Measurements from ENCODE around the gene HS3ST4.

HS3ST4 gene

DNA sequence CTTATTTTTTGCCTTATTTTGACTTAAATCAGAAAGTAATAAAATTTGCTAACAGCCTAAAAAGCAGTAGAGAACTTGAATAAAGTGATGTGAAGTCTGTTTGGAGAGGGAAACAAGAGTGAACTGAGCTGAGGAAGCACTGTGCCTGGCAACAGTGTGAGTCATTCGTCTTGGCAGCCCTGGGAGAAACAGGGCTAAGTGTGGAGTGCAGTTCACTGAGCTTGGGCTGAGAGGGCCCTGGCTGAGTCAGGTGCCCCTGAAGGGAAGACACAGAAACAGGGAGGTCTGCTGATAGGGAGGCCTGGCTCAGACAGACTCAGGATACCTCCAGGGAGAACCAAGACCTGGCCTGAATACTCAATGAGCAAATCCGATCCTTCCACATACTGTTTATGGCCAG, 132.1 kb downstream of the HS3ST4 start:
- no peak for DNase-seq (ENCODE audit: low read depth in 2 of 2)

DNA sequence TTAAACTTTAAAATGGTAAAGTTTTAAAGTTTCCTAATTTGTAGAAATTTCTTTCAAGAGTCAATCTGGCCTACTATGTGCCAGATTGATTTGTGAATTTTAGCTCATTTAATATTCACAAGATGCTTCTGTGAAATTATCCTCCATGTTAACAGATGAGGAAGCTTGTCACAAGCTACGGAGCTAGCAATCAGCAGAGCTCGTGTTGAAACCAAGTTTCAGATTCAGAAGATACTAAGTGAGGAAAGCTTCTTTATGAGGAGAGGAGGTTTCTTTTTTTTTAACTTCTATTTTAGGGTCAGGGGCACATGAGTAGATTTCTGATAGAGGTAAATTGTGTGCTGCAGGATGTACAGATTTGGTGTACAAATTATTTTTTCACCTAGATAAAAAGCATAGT, 135.9 kb downstream of the HS3ST4 start:
- DNase-seq (ENCODE audit: low read depth in 2 of 2), result no peak

DNA sequence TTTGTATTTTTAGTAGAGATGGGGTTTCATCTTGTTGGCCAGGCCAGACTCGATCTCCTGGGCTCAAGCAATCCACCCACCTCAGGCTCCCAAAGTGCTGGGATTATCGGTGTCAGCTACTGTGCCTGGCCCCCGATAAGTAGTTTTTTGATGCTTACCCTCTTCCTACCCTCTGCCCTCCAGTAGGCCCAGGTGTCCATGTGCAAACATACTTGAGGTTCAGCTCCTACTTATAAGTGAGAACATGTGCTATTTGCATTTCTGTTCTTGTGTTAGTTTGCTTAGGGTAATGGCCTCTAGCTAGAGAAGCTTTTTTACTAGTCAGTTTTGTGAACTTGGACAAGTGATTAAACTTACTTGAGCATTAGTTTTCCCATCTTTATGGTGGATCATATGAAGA, 136.8 kb downstream of the HS3ST4 start:
- DNase-seq (ENCODE audit: low read depth in 2 of 2), result no peak

DNA sequence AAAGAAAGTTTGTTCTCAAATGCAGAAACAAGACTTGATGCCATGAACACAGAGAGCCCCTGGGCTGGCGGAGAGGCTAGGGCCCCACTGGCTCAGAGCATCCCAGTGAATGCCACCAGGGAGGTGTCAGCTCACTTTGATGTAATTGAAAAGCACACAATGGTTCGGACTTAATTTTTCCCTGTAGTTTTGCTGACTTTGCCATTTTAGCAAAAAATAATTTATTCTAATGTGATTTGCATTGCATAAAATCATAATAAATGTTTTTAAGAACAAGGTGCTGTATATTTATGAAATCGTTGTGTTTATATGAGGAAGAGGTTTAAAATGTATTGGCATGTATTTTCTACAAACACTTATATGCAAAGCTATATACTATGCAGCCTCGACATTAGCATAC, 140.5 kb downstream of the HS3ST4 start:
- DNase-seq (ENCODE audit: low read depth in 2 of 2), result no peak

DNA sequence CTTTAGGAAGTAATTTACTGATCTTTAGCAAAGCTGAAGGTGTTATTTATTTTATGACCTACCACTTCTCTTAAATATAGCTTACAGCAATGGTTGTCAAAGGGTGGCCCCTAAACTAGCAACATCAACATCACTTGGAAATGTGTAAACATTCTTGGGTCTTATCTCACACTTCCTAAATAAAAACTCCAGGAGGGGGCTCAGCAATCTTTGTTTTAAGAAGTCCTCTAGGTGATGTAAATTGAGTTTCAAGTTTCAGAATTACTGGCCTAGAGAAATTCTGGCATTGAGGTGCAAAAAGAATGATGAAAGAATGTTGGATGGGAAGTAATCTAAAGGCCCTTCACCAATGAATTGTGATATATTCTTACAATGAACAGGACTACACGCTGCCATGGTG, 142.3 kb downstream of the HS3ST4 start:
- DNase-seq (ENCODE audit: low read depth in 2 of 2), result no peak

DNA sequence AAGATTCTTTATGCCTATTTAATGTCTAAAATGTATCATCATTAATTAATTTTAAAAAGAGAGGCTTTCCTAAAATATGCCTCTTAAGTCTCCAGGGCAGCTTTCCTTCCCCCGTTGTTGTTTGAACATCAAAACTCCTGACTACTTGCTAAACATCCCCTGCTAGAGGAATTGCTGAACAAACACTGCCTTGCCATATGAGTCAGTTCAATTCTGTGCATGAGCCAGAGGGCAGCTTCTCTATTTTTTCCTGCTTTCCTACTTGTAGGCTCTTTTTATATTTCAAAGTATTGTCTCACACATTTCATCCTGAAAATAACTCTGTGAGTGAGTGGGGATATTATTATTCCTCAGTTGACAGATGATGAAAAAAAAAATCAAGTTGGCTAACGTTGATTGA, 143.4 kb downstream of the HS3ST4 start:
- DNase-seq (ENCODE audit: low read depth in 2 of 2), result no peak

DNA sequence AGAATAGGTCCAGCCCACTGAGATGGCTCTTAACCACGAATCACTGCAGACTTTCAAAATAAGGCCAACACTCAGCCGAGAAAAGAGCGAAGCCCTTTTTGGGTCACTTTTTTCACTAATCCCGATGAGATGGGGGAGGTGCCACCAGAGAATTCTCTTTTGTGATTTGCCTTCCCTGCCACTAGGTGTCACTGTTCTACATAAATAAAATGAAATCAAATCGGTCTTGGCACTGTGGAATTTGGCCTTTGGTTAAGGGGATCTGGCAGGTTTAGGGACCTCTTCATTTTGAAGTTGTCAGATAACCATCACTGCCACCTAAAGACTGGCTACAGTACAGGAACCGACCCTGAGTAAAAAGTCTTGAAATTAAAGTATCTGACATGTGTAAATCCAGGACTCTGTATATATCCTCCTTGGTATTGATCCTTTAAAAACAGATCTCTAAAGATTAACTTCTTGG, 147.0 kb downstream of the HS3ST4 start:
- peak; percentile 10 for DNase-seq (ENCODE audit: low read depth in 2 of 2)

DNA sequence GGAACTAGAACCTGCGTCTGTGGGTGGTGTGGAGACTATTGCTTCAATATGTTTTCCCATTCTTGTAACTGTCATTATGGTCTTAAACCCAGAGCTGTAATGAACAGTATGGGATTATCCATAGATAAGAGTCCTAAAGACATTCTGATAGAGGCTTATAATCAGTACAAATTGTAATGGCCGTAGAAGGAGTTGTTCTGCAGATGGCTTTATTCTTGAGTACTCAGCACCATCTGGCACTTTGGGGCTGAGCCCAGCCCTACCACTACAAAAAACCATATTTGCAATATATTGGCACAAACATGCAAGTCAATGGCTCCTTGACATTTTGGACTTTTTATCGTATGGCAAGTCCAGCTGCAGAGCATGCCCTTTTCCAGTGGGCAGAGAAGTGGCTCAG, 150.0 kb downstream of the HS3ST4 start:
- DNase-seq (ENCODE audit: low read depth in 2 of 2), result no peak

DNA sequence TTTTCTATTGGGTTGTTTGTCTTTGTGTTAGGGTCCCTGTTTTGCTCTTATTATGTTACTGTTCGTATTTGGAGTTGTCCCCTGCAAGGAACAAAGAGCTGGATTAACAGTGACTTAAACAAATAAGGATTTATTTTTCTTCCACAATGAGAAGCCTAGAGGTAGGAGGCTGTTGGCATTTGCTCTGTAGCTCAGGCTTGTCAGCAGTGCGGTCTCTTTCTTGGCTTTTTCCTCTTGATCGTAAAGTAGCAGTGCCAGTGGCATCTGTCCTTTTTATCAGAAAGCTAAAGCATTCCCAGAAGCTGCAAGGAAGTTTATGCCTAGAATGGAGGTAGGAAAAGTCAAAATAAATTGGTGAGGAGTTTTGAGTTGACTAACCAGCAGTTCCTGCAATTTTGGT, 154.1 kb downstream of the HS3ST4 start:
- no peak for DNase-seq (ENCODE audit: low read depth in 2 of 2)

DNA sequence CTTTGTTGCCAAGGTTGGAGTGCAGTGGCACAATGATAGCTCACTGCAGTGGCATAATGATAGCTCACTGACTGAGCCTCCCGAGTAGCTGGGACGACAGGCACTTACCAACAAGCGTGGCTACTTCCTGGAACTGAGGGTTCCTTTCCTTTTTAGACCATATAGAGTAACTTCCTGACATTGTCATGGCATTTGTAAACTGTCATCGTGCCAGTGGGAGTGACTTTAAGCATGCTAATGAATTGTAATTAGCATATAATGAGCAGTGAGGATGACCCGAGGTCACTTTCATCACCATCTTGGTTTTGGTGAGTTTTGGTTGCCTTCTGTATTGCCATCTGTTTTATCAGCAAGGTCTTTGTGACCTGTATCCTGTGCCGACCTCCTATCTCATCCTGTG, 162.4 kb downstream of the HS3ST4 start:
- DNase-seq (ENCODE audit: low read depth in 2 of 2), result no peak

DNA sequence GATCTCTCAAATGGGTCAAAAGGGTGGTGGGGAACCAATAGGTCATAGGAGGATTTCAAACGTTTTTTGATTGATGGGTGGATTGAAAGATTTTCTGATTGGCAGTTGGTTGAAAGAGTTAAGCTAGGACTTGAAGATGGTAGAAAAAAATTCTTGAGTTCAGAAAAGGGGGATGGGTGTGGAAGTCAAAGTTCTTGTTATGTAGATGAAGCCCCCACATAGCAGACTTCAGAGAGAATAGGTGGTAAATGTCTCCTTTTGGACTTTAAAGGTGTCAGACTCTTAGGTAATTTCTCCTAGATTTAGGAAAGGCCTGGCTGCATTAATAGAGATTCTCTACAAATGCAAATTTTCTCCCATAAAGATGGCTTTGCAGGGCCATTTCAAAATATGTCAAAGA, 163.3 kb downstream of the HS3ST4 start:
- no peak for DNase-seq (ENCODE audit: low read depth in 2 of 2)

DNA sequence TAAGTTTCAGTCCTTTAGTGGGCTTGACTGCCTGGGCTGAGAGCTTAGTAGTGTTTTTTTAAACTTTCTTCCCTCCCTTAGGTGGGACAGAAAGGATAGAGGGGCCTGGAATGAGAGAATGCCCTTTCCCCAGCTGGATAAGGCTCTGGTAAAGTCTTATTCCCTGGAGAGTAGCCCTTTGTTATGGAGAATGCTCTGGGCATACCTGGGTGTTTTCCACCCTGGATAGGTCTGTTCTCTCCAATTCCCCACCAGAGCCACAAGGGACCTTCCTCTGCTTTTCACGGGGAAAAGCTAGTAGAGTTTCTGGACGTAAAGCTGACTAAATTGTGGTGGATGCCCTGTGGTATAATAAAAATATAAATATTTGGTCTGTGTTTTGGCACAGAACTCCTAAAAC, 164.1 kb downstream of the HS3ST4 start:
- DNase-seq (ENCODE audit: low read depth in 2 of 2), result no peak

DNA sequence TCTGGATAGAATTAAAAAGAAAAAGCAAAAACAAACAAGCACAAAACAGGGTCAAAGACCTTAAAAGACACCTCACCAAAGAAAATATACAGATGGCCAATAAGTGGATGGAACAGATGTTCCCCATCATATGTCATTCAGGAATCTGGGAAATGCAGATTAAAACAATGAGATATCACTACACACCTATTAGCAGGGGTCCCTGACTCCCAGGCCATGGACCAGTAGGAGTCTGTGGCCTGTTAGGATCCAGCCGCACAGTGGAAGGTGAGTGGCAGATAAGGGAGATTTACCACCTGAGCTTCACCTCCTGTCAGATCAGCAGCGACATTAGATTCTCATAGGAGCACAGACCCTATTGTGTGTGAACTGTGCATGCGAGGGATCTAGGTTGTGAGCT, 167.9 kb downstream of the HS3ST4 start:
- DNase-seq (ENCODE audit: low read depth in 2 of 2), result no peak

DNA sequence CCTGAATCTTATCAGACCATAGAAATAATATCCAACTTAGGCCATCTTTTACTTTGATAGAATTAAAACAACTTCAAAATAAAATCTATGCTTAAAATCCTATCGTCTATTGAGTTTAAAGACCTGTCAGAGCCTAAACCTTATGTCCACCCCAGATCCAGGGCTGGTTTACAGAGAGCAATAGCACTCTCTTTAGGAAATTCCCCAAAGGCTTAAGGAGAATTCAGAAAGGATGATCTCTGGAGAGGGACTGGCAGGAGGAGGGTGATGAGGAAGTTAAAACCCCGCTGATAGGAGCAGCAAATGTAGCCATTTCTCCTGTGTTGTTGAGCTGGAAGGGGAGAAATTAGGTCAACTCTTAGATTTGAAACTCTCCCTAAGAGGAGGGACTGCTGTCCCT, 175.3 kb downstream of the HS3ST4 start:
- DNase-seq (ENCODE audit: low read depth in 2 of 2), result no peak

DNA sequence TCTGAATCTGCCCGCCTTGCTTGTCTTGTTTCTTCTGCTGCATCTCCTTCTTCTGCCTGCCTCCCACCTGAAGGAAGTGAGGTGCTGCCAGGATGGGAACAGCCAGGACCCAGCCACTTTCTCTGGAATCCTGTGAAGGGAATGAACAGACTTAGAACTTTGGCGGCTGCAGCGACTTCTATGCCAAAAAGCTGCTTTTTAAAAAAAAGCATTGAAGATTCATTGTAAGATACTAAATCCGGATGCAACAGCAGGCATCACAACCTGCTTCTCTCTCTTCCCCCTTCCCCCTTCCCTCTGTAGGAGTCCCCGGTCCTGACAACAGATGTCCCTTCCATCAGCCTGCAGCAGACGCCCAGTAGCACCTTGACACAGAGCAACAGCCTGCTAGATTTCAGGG, 176.3 kb downstream of the HS3ST4 start:
- no peak for DNase-seq (ENCODE audit: low read depth in 2 of 2)

DNA sequence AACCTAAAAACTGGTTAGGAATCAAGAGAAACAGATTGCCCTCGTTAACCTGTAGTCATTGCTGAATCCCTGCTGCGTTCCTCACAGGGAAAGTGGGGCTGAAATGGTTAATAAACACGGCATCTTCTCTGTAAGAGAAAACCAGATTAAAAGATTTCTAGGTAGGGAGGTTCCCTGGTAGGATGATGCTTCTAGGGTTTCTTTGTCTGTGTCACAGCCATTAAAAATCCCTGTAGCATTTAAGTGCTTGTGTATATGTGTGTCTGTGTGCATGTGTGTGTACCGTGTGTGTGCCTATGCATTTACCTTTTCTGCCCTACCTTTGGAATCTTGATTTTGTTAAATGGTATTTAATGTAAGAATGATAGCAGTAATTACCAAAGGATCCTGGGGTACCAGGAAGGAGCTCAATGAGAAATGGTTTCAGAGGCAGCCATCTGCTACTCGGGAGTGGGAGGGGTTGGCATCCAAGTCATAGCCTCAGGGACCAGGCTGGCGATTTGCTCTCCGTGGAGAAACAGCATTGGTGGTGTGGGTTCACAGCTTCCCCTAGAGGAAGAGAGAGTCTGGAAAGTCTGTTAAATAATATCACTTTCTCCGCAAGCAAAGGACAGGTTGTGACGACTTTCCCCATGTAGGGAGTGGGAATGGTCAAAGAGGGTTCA, 177.1 kb downstream of the HS3ST4 start:
- DNase-seq (ENCODE audit: low read depth in 2 of 2), result no peak

DNA sequence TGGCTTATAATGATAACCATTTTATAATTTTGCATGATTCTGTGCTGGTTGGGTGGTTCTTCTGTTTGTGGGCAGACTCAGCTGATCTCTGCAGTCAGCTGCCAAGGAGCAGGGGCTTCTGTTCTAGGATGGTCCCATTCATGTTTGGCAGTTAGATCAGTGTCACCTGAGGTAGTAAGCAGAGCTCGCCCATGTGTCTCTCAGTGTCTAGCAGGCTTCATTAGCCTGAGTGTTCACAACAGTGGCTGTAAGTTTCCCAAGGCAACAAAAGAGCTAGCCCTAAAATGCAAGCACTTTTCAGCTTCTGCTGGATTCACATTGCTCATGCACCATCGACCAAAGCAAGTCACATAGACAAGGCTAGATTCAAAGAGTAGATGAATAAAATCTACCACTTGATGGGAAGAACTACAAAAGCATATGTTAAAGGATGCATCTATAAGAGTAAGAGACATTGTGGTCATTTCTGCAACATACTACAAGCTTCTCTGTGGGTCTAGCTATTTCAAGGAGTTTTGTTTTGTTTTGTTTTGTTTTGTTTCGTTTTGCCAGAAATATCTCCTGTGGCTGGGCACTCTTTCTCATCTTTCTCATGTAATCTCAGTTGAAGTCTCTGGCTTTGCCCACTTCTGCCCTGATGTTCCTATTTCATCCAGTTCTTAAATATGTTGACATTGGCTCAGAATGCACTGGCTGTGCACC, 180.8 kb downstream of the HS3ST4 start:
- no peak for DNase-seq (ENCODE audit: low read depth in 2 of 2)

DNA sequence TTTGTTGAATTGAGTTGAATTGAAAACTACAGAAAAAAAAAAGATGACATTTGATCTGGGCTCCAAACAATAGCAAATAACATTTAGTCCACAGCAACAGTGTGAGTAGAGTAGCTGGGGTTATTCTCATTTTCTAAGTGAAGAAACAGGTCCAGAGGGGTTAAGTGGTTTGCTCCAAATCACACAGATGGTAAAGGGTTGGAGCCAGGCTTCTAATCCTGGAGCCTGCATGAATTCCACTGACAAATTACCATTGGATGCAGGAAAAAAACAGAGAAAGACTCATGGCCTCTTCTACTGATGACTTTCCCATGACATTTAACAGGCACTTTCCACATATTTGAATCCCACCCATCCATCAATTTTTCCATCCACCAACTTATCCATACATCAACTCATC, 182.4 kb downstream of the HS3ST4 start:
- DNase-seq (ENCODE audit: low read depth in 2 of 2), result no peak

DNA sequence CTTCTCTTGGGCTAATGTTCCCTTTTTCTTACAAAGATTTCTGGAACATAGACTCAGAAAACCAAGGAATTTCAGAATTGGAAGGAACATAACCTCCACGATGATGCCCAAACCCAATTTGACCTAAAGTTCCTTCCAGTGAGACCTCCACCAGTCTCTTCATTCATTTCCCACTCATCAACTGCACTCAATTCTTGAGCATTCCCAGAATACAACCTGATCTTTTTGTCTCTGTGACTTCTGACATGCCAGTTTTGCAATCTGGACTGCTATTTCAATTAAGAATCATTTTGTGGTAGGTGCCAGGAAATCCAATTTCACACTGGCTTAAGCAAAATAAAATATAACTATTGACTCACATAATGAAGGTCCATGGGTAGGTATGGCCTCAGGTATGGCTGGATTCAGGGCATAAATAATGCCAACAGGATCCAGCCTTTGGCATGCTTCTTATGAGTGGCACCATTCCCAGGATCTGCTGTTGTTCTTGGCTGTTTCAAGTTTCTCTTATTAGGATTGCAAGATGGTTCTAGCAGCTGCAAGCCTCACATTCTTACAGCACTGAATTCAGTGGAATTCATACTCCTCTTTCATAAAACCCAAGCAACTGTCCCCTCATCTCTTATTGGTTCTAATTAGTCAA, 184.3 kb downstream of the HS3ST4 start:
- DNase-seq (ENCODE audit: low read depth in 2 of 2), result no peak

DNA sequence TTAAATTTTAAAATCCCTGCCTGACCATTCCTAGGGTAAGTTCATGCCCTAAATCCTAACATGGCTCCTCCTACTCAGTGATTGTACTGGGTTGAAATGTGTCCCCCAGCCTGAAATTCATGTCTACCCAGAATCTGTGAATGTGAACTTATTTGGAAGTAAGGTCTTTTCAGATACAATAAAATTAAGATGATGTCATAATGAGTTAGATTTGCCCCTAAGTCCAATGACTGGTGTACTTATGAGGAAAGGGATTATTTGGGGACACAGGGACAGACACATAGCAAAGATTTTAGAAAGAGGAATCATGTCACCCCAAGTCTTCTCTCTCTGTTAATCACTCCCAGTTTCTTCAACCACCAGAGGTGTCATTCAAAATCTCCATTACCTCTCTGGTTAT, 185.3 kb downstream of the HS3ST4 start:
- DNase-seq (ENCODE audit: low read depth in 2 of 2), result no peak

DNA sequence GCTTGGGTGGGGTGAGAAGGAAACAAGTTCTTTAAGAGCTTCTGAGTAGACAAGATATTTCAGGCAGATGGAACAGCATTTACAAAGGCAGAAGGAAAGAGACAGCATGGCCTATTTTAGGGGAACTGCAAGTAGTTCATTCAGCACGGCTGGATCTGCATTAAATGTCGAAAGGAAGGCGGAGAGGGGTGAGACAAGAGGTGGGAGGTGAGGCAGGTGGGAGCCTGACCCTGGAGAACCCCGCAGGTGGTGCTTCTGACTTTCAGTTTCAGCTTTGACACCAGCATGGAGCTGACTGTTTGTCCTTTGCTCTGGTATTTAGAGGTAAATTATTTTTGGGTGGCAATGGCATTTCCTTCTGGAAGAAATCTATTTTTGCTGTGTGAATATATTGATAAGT, 194.8 kb downstream of the HS3ST4 start:
- no peak for DNase-seq (ENCODE audit: low read depth in 2 of 2)

DNA sequence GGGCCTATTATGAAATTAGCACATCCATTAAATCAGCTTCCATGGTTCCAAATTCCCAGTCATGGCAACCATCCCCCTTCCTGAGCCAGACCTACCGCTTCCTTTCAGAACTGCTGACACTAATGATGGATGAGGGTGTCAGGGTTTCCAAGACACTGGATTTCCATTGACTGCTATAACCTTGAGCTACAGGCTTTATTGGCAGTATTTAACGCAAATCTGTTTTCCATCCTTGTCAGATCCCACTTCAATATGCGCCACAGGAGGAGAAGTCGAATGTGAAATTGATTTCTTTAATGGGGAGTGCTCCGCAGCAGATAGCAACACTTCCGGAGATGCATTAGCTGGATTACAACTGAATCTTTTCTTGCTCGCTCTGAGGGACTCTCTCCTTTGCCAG, 197.1 kb downstream of the HS3ST4 start:
- no peak for DNase-seq (ENCODE audit: low read depth in 2 of 2)

DNA sequence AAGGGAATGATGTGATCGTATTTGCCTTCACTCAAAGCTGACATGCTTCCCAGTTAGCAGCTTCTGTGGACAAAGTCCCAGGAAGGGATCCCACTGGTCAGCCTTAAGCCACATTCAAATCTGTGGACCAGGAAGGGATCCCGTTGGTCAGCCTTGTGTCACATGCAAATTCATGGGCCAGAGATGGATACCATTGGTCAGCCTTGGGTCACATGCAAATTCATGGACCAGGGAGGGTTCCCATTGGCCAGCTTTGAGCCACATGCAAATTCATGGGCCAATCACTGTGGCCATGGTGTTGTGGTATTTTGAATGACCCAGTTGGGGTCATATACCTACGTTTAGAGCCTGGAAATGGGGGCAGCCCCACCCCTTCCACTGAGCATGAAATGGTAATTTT, 201.6 kb downstream of the HS3ST4 start:
- DNase-seq (ENCODE audit: low read depth in 2 of 2), result no peak
